Neutrophil (primary cell): Measurements from ENCODE around the gene NYAP1.
A peak's percentile ranks its signal among the peaks of the same experiment; 100 is the strongest.

Source experiments
- H3K27ac ChIP-seq: fragments of 200-600 bp; sonication (generic); 2 replicates; pipeline ENCODE4 v1.5.1; 2016; ENCODE audit warnings: mild to moderate bottlenecking, moderate library complexity
- H3K27me3 ChIP-seq: fragments of 200-600 bp; sonication (generic); 2 replicates; pipeline ENCODE4 v1.6.0; 2016; ENCODE audit warnings: mild to moderate bottlenecking
- H3K36me3 ChIP-seq: fragments of 200-600 bp; sonication (generic); 2 replicates; pipeline ENCODE4 v1.5.1; 2017
- H3K4me1 ChIP-seq, 2 experiments: fragments of 200-600 bp in 1 of 2; sonication (generic) in 1 of 2; 1 replicate in 1 of 2; 2 replicates in 1 of 2; pipeline versions ENCODE4 v1.5.1 to v1.6.1; 2013 to 2016; ENCODE audit warnings: low read depth in 1 of 2, low read length in 1 of 2, mild to moderate bottlenecking in 1 of 2, moderate library complexity in 1 of 2; ENCODE audit not compliant: control insufficient read depth in 1 of 2, insufficient read depth in 1 of 2
- H3K4me3 ChIP-seq, 2 experiments: fragments of 200-600 bp in 1 of 2; sonication (generic) in 1 of 2; 1 replicate in 1 of 2; 2 replicates in 1 of 2; pipeline ENCODE4 v1.5.1; 2013 to 2016; ENCODE audit warnings: low read depth in 1 of 2, low read length in 1 of 2, mild to moderate bottlenecking in 1 of 2, moderate library complexity in 1 of 2
- H3K9me3 ChIP-seq: fragments of 200-600 bp; sonication (generic); 2 replicates; pipeline ENCODE4 v1.5.1; 2016
- TF ChIP-seq, protein P1 (sequence below): fragments of 200-600 bp; sonication (generic); IDR thresholded peaks from 2 replicates; pipeline ENCODE4 v1.5.1; 2016; ENCODE audit warnings: antibody characterized with exemption

The NYAP1 gene

DNA sequence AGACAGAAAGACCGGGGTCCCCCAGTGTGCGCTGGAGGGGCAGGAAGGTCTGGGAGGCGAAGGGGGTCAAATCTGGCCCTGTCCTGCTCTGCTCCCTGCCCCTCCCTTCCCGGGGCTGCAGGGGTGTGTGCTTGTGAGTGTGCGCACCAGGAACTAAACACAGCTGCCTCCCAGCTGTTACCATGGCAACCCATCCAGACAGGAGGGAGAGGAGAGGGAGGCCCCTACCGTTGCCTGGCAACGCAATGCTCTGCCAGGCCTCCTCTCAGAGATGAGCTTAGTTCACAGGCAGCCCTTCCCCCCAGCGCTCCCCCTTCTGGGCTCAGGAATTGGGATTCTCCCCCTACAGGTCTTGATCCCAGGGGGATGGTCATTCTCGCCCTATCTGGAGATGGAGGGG, 6.1 kb downstream of the NYAP1 start:
- no peaks in the 10 kb centered on the region for H3K9me3 ChIP-seq
- TF ChIP-seq, protein P1, sequence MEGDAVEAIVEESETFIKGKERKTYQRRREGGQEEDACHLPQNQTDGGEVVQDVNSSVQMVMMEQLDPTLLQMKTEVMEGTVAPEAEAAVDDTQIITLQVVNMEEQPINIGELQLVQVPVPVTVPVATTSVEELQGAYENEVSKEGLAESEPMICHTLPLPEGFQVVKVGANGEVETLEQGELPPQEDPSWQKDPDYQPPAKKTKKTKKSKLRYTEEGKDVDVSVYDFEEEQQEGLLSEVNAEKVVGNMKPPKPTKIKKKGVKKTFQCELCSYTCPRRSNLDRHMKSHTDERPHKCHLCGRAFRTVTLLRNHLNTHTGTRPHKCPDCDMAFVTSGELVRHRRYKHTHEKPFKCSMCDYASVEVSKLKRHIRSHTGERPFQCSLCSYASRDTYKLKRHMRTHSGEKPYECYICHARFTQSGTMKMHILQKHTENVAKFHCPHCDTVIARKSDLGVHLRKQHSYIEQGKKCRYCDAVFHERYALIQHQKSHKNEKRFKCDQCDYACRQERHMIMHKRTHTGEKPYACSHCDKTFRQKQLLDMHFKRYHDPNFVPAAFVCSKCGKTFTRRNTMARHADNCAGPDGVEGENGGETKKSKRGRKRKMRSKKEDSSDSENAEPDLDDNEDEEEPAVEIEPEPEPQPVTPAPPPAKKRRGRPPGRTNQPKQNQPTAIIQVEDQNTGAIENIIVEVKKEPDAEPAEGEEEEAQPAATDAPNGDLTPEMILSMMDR = no peak
- peaks cover 72% of the 10 kb centered on the region for H3K27me3 ChIP-seq
- H3K27ac ChIP-seq = no peak overlapping the region
- H3K4me1 ChIP-seq = peaks cover 0 to 9% of the 10 kb centered on the region in 2 experiments
- no peaks in the 10 kb centered on the region for H3K36me3 ChIP-seq
- no peak overlapping the region for H3K4me3 ChIP-seq

DNA sequence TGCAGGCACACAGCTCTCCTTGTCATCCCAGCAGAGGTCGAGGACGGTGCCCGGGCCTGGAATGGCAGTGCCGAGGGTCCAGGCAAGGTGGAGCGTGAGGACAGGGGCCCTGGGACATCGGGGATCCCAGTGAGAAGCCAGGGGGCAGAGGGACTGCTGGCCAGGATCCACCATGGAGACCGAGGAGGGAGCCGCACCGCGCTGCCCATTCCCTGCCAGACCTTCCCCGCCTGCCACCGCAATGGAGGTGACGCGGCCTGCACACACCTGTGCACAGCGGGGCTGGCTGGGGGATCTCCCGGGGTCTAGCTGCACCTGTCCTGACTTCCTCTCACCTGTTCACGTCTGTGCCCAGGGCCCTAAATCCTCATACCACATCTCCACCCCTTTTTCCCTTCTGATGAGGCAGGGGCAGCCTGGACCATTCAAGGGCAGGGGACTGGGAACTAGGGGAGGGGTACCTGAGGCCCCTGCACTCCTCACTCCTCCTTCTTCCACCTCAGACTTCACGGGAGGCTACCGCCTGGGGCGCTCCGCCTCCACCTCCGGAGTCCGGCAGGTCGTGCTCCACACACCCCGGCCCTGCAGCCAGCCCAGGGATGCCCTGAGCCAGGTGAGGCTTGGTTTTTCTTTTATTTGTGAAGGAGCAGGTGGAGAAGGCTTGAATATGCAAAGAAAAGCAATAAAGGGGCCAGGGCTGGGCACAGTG, 6.9 kb downstream of the NYAP1 start:
- TF ChIP-seq, protein P1 = no peak
- Histone ChIP-seq H3K36me3 (no peaks in the 10 kb centered on the region), H3K9me3 (no peaks in the 10 kb centered on the region), H3K27me3 (peaks cover 72% of the 10 kb centered on the region), H3K4me3 (no peak overlapping the region), H3K27ac (no peak overlapping the region), H3K4me1 (peaks cover 0 to 9% of the 10 kb centered on the region in 2 experiments)

DNA sequence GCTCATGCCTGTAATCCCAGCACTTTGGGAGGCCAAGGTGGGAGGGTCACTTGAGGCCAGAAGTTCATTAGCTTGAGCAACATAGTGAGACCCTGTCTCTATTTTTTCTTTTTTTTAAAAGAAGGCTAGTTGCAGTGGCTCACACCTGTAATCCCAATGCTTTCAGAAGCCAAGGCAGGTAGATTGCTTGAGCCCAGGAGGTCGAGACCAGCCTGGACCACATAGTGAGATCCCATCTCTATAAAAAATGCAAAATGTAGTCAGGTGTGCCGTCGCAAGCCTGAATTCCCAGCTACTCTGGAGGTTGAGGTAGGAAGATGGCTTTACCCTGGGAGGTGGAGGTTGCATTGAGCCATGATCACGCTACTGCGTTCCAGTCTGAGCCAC, 7.5 kb downstream of the NYAP1 start:
- peaks cover 0 to 9% of the 10 kb centered on the region in 2 experiments for H3K4me1 ChIP-seq
- peaks cover 72% of the 10 kb centered on the region for H3K27me3 ChIP-seq
- H3K27ac ChIP-seq = no peak overlapping the region
- H3K4me3 ChIP-seq = no peak overlapping the region
- no peaks in the 10 kb centered on the region for H3K9me3 ChIP-seq
- H3K36me3 ChIP-seq = no peaks in the 10 kb centered on the region
- TF ChIP-seq, protein P1 = no peak

DNA sequence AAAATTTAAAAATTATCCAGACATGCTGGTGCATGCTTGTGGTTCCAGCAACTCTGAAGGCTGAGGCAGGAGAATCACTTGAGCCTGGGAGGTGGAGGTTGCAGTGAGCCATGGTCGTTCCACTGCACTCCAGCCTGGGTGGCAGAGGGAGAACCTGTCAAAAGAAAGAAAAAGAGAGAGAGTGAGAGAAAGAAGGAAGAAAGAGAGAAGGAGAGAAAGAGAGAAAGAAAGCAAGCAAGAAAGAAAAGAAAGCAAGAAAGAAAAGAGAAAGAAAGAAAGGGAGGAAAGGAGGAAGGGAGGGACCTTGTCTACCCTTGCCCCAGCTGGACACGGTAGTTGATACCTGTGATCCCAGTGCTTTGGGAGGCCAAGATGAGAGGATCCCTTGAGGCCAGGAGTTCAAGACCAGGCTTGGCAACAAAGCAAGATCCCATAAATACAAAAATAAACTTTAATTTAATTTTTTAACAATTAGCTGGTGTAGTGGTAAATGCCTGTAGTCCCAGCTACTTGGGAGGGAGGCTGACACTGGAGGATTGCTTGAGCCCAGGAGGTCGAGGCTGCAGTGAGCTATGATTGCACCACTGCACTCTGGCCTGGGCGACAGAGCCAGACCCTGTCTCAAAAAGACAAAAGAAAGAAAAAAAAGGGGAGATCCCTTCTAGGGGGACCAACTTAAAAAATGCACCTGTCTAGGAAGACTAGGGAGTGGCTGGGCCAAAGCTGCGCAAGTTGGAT, 9.2 kb downstream of the NYAP1 start:
- Histone ChIP-seq H3K36me3 (no peaks in the 10 kb centered on the region), H3K9me3 (no peaks in the 10 kb centered on the region), H3K4me3 (peak overlapping the region in 1 of 2 experiments; percentile 40), H3K4me1 (peaks cover 0 to 9% of the 10 kb centered on the region in 2 experiments), H3K27me3 (peaks cover 78% of the 10 kb centered on the region), H3K27ac (no peak overlapping the region)
- TF ChIP-seq, protein P1 = no peak

DNA sequence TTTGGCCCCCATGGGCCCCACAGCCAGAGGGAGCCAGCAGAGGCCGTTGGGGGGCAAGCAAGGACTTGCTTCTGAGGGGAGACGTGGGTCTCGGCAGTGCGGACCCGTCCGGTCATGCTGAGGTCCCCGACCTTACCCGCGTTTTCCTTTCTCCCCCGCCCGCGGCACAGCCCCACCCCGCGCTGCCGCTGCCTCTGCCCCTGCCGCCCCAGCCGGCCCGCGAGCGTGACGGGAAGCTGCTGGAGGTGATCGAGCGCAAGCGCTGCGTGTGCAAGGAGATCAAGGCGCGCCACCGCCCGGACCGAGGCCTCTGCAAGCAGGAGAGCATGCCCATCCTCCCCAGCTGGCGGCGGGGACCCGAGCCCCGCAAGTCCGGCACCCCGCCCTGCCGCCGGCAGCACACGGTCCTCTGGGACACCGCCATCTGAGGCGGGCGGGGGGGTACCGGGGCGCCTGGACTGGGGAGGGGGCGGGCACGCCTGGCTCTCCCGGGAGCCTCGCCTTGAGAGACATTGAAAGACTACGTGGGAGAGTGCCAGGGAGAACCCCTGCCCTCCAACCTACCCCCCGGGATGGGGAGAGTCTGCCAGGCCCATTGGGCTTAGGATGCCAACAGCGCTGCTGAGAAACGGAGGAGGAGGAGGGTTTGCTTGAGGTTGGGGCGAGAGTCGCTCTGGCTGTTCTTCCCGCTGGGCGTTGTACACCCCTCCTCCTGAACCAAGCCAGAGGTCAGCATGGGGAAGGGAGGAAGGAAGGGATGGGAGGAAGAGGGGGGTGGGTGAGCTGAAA, 9.9 kb downstream of the NYAP1 start:
- TF ChIP-seq, protein P1 = no peak
- H3K4me1 ChIP-seq = peaks cover 0 to 9% of the 10 kb centered on the region in 2 experiments
- H3K4me3 ChIP-seq = peak overlapping the region in 1 of 2 experiments; percentile 40
- H3K9me3 ChIP-seq = no peaks in the 10 kb centered on the region
- H3K36me3 ChIP-seq = no peaks in the 10 kb centered on the region
- peaks cover 78% of the 10 kb centered on the region for H3K27me3 ChIP-seq
- no peak overlapping the region for H3K27ac ChIP-seq
